GM12875 (cell line): ENCODE data around the gene SHISAL1.

Experiments used
- H3K4me3 ChIP-seq: one replicate; pipeline ENCODE4 v1.5.1; 2011; ENCODE audit warnings: low read depth, low read length, control low read depth
- CTCF ChIP-seq: IDR thresholded peaks from 2 replicates; pipeline ENCODE4 v1.5.1; 2011; ENCODE audit warnings: low read depth, mild to moderate bottlenecking, control low read depth, inconsistent platforms, low read length, moderate library complexity, borderline replicate concordance; ENCODE audit not compliant: insufficient read depth

SHISAL1 gene

GRCh38 chr22:44247923-44248892, 64.5 kb downstream of the SHISAL1 start:
- TF ChIP-seq CTCF, result no peak
- H3K4me3 ChIP-seq, result no peak overlapping the region

GRCh38 chr22:44247346-44247745, 65.4 kb downstream of the SHISAL1 start:
- H3K4me3 ChIP-seq, result no peak overlapping the region
- no peak for TF ChIP-seq CTCF

- TF ChIP-seq CTCF, result no peak
- H3K4me3 ChIP-seq, result no peak overlapping the region
Observed at GRCh38 chr22:44246615-44247326, 66.0 kb downstream of the SHISAL1 start.

- TF ChIP-seq CTCF, result no peak
- no peak overlapping the region for H3K4me3 ChIP-seq
Observed at GRCh38 chr22:44245867-44246266, 66.9 kb downstream of the SHISAL1 start.

- no peak for TF ChIP-seq CTCF
Observed at GRCh38 chr22:44245438-44245837, 67.3 kb downstream of the SHISAL1 start.

GRCh38 chr22:44244265-44244822, 68.4 kb downstream of the SHISAL1 start:
- no peak for TF ChIP-seq CTCF

More at GRCh38 chr22:44245438-44245837, 67.3 kb downstream of the SHISAL1 start:
- H3K4me3 ChIP-seq, result no peak overlapping the region

More at GRCh38 chr22:44244265-44244822, 68.4 kb downstream of the SHISAL1 start:
- H3K4me3 ChIP-seq, result no peak overlapping the region
